Measurements from ENCODE around the gene PTPRA.
"Not testable (repeated sequence)": the region's sequence is repeated elsewhere in the genome, so short reads cannot be mapped to it uniquely, and the experiment has no call there.

Gene PTPRA

DNA sequence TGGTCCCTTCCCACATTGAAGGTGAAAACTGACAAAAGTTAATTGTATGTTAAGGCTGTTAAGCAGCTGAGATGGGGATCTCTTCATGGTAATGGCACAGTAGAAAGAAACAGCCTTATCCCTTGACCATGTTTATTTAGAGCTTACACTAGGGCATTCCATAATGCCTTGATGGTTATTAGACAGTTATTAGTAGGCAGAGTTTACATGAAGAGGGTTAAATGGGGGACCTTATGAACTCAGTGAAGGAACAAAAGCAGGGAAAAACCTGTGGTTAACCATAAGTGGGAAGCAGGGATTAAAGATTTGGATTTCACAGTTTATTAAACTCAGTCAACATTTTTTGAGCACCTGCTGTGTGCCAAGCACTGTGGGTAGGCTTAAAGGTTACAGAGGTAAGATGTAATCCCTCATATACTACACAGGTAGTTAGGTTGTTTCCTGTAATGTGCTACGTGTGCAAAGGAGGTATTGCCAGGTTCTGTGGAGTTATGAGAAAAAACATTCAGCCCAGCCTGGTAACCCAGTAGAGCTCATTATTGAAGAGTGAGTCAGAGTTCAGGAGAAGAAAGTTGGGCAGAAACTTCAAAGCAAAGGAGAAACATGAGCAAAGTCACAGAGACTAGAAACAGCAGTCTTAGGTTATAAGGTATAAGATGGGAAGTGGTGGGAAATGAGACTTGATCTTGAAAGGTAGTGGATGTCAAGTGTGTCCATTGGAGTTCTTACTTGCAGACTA lies 137.9 kb downstream of the PTPRA start:
- no peak for DNase-seq

DNA sequence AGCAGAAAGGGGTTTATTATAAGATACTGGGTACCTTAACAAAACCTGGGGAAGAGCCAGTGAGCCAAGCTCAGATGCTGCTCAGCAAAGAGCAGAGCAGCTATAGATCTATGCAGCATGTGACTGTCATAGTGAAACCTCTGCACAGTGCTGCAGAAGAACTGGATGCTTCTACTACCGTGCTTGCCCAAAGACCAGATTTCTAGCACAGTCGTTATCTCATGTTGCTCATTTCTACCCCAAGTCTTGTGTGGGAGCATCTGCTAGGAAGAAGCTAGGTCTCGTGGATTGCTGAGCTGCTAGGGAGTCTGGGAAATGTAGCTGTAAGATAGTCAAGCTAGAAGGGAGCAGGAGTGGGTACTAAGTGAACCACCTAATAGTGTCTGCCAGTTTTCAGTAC lies 138.5 kb downstream of the PTPRA start:
- peak; percentile 59 to 61 for DNase-seq

DNA sequence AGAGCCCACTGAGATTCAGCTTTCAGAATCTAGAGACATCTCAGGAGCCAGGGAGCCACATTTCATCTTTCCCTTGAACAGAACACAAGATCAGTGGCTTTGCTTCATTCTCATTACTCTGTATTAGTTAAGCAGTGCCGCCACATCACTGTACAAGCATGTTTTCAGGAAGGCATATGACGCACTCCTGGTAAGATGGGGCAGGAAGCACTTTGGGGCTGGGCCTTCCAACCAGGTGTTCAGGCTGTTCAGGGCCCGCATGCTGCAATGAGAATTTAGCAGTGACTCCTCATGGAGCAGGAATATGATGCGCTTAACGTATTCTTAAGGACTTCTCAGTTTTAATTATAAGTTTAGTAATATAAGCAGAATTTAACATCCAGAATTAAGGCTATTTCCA lies 140.5 kb downstream of the PTPRA start:
- DNase-seq = no peak

DNA sequence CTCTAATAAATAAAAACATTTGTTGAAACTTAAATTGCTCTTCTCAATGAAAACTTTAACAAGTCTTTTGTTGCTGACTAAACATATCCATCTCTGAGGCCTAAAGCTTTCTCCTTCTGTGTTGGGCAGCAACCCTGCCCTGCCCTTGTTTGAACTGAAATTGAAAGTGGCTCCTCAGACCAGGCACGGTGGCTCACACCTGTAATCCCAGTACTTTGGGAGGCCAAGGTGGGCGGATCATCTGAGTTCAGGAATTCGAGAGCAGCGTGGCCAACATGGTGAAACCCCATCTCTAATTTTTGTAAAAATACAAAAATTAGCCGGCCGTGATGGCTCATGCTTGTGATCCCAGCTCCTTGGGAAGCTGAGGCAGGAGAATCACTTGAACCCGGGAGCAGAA lies 140.9 kb downstream of the PTPRA start:
- DNase-seq = peak; percentile 67 to 68

DNA sequence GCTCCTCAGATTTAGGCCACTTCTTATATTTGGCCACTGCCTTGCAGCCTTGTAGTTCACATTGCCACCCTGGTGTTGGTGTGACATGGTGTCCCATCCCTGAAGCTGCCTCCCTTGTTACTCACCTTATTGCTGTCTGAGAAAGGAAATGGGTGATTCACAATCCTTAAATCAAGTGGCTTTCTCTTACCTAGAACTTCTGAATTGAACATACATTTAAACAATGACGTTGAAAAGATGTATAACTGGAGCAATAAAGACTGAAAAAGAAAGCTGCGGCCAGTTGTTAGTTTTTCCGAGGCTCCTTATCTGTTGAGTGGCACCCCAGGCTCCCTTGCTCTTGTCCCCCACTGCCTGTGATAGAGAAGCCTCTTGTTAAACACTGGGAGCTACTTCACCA lies 141.4 kb downstream of the PTPRA start:
- peak; percentile 64 to 69 for DNase-seq

DNA sequence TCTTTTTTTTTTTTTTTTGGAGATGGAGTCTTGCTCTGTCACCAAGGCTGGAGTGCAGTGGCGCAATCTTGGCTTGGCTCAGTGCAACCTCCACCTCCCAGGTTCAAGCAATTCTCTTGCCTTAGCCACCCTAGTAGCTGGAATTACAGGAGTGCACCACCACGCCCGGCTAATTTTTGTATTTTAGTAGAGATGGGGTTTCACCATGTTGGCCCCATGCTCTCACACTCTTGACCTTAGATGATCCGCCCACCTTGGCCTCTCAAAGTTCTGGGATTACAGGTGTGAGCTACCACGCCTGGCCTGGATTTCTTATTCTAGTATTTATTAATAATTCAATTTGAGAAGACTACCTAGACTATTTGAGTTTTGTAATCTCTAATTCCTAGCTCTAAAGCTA lies 142.0 kb downstream of the PTPRA start:
- peak; percentile 52 to 57 for DNase-seq

DNA sequence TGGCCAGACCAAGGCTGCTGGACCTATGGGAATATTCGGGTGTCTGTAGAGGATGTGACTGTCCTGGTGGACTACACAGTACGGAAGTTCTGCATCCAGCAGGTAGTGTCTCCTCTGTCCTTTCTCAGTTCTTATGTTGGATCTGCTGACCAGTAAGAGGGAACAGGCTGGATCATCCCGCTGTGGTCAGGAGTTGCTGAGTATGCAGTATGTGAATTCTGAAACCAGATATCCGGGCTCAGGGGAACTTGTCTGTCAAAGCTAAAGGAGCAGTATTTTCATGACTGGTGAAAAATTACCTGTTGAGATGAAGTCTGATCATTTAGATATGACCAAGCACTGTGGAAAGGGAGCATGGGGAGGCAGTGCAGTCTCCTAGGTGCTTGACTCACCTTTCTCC lies 148.0 kb downstream of the PTPRA start:
- no peak for DNase-seq

DNA sequence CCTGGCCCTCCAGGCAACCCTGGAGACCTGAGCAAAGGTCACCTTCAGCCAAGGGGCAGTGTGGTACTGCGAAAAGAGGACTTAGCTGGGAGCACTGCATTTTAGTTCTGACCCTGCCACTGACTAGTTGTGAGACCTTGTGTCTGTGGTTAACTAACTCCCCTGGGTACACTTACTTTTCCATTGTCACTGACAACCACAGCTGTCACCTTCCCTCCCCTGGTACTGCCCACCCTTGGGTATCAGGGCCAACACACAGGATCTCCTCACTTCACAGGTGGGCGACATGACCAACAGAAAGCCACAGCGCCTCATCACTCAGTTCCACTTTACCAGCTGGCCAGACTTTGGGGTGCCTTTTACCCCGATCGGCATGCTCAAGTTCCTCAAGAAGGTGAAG lies 148.5 kb downstream of the PTPRA start:
- no peak for DNase-seq

DNA sequence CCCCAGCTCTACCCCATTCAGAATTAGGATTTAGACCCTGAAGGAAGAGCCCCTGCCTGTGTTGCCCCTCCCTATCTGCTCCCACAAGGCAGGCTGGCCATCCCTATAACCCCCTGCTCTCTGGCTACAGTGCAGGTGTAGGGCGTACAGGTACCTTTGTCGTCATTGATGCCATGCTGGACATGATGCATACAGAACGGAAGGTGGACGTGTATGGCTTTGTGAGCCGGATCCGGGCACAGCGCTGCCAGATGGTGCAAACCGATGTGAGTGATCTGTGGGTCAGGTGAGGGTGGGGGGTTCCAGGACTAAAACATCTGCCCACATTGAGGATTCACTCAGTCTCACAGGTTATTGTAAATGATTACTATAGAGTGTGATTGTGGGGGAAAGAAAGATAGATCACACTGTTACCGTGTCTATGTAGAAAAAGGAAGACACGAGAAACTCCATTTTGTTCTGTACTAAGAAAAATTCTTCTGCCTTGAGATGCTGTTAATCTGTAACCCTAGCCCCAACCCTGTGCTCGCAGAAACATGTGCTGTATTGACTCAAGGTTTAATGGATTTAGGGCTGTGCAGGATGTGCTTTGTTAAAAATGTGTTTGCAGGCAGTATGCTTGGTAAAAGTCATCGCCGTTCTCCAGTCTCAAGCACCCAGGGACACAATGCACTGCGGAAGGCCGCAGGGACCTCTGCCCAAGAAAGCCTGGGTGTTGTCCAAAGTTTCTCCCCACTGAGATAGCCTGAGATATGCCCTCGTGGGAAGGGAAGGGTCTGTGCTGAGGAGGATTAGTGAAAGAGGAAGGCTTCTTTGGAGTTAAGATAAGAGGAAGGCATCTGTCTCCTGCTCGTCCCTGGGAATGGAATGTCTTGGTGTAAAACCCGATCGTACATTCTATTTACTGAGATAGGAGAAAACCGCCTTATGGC lies 149.5 kb downstream of the PTPRA start:
- DNase-seq = not testable (repeated sequence)

DNA sequence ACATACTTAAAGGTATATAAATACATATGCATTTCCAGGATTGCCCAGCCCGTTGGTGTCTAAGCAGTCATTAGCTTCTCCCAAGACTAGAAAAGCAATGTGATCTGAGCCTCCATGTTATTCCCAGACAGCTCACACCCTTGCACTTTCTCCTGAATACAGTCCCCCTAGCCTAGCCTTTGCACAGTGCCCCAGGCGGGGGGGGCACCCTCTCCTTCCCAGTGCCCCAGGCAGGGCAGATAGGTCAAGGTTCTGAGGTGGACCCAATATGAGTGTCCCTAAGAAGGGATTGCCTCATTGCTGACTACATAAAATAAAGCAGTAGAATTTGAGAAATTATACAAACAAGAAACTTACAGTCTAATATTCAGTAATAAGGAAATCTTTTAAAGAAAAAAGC lies 154.7 kb downstream of the PTPRA start:
- no peak for DNase-seq

DNA sequence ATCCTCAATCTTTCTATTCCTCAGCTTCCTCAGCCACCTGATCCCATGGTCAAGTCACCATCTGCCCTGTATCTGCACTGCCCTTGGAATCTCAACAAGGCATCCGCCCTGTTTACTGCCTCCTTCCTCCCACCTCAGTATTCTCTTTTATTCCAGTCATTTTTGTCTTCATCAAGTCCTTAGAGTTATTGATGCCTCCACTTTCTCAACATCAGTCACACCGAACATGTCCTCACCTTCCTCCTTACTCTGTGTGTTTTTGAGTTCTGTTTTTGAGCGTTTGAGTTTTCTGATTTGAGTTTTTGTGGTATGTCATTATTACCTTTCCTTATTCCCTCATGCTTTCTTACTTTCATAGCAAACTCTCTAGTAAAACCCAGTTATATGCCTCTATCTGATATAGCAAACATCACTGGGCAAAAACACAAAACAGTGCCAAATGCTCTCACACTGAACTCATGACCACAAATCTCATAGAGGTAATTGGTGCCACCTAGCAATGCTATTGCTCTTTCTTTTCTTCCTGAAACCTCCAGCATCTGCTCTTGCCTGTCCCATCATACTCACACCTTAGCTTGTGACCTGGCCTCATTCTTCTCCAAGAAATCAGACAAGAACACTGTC lies 158.4 kb downstream of the PTPRA start:
- no peak for DNase-seq

DNA sequence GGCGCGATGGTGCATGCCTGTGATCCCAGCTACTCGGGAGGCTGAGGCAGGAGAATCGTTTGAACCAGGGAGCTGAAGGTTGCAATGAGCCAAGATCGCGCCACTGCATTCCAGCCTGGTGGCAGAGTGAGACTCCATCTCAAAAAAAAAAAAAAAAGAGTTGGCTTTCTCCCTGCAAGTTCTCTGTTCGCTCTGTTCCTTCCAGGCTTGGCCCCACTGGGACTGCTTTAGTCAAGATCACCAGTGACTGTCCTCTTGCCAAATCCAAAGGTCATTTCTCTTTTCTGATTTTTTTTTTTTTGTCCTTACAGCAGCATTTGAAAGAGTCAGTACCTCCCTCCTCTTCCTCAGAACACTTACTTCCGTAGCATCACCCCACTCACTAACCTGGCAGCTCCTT lies 159.3 kb downstream of the PTPRA start:
- DNase-seq = no peak

DNA sequence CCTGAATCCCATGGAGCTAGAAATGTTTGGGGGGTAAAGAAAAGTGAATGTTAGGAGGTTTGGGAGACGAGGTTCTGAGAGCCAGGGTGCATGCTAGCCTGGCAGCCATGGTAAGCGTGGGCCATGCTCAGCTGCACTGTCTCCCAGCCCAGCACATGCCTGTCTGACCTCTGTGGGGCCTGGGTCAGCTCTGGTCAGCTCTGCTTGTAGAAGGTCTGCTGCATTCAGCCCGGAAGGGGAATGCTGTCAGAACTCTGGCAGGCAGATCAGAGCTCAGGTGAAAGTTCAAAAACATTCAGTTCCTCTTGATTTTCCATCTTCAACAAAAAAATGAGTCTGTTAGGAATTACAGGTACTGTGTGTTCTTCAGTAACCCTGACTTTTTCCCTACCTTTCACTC lies 164.4 kb downstream of the PTPRA start:
- DNase-seq = no peak

DNA sequence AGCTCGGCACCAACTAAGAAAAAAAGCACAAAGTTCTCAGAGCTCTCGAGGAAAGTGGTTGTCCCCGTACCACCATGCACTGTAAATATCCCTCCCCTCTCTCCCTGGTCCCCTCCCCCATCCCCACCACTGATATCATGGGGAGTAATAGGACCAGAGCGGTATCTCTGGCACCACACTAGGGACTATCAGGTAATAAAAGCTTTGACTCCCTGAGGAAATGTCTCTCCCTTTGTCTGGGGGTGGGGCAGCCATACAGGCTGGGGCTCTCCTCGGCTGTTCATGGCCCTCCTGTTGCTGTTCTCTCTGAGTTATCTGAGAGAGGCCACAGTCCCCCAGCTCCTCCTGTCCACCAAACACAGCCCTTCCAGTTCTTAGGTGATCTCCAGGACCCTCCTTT lies 165.2 kb downstream of the PTPRA start:
- DNase-seq = no peak

DNA sequence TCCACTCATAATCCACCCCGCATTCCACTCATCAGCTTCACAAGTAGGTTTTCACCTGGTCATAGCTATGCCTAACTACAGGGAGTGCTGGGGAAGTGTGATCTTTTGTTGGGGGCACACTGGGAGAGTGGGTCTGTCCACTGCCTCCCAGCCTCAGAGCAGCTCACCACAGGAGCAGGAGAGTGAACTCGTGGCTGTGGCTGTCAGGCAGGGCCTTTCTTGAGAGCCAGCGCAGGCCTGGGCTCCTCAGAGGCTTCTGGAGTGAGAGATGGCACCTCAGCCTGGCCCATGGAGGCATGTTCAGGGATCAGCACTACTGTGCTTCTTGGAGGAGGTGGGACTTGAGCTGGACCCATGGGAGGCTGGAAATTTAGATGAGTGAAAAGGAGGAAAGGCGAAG lies 166.1 kb downstream of the PTPRA start:
- DNase-seq = no peak

DNA sequence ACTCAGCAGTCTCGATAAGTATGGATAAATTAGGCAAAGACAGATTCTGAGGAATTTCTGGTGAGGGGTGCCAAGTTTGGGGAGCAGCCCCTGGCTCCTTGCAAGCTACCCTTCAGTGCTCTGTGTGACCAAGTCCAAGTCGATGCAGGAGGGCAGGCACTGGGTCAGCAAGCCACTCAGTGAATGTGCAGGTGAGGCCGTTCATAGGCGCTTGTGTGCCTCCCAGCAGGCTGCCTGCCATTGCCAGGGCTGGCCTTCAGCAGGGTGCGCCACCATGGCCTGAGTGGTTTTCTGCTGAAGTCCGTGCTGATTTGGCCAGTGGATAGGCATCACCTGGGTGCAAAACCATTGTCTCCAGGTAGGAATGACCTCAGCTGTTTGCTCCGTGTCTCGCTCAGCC lies 166.8 kb downstream of the PTPRA start:
- no peak for DNase-seq

DNA sequence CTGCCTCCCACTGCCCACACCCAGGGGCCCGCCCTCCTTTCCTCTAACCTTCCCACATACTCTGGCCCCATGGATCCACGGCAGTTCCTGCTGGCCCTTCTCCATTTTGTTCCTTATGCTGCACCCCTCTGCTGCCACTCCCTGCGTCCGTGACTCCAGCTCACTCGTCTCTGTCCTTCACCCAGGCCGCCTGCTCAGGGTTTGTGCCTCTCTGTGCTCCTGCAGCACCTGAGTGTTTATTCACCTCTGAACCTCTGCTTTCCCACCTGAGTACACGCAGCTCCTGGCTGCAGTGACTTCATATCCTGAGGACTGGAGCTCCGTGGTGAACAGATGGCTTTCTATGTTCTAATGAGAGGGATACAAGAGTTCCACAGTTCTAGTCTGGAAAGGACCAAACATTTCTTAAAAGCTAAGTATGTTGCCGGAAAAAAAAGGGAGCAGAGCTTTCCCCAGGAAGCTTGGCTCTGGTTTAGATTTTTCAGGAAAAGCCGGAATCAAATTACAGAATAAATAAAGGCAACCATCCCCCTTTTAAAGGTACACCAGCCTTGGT lies 168.7 kb downstream of the PTPRA start:
- no peak for DNase-seq

DNA sequence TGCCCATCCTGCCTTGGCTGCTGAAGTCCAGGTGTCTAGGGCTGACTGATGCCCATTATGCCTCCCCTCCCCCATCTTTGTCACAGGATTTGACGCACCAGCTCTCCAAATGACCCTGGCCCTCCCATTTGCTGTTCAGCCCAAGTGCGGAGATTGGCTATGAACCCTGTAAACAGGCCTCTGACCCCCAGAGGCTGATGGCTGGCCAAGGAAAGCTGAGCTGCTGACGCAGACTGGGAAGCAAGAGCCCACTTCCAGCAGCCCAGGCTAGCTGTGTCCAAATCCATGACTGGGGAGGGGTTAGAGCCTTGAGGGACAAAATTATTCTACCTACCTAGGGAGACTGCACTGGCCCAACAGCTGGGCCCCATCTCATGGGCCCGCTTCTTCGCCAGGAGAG lies 169.3 kb downstream of the PTPRA start:
- DNase-seq = no peak

DNA sequence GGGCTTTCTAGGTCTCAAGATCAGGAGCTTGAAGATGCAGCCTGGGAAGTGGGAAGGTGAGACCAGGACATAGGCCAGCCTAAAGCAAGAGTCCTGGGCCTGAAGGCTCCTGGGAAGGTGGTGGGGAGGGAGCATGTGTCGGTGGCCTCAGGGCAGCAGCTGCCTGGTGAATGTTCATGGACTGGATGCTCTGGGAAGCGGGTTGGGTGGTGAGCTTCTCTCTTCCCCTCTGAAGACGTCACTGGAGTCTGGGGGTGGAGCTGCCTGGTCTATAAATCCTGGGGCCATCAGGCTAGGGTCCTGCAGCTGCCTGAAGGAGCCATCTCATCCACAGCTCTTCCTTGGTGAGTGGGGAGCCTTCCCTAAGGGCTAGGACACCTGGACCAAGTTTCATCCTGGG lies 170.0 kb downstream of the PTPRA start, which contains the start of gene GNRH2:
TSS of gene GNRH2 (plus strand) at position 301 of the 400 bp plus-strand sequence. CDS start 793 bp downstream, outside the sequence.
- DNase-seq = no peak

DNA sequence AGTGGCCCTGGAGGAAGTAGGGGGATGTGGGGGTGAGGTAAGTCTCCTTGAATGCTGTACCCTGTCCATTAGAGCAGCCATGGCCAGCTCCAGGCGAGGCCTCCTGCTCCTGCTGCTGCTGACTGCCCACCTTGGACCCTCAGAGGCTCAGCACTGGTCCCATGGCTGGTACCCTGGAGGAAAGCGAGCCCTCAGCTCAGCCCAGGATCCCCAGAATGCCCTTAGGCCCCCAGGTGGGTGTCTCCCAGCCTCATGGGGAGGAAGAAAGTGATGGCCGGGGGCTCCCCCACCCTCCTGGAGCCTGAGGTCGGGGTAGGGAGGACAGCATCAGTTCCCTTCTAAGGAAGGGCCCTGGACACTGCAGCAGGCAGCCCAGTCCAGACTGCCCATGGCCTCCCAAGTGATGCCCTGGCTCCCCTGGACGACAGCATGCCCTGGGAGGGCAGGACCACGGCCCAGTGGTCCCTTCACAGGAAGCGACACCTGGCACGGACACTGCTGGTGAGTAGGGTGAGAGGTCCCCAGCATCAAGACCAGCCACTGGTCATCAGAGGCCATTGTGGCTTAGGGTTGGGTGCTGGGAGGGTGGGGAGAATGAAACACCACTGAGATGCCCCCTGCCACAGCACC lies 171.2 kb downstream of the PTPRA start:
- DNase-seq = no peak

DNA sequence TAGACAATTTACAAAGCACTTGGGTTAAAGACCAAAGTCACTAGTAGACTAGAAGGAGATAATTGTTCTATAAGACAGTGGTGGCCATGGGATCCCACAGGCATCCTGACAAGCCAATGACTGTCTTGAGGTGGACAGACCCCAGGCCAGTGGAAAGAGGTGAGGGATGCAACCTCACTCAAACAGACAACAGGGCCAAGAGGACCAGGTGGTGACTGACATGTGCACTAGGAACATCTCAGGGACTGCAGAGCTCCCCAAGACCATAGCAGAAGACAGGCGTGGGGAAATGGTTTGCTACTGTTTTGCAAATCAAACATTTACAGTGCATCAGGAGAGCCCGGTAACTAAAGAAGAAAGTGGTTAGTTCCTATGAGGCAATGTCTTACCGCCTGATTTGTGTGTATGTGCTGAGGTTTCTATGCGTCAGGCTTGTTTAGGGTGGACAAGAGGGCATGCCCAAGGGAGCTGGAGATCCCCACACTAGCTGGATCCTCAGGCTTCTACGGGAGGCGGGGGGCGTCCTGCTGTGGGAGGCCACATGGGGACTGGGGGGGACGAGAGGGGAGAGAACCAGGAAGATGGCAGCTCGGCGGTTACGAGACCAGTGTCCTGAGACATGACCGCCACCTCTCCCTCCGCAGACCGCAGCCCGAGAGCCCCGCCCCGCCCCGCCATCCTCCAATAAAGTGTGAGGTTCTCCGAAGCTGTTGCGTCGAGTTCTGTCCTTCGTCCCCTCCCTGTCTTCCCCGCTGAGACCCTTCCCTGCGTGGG lies 171.9 kb downstream of the PTPRA start:
- DNase-seq = peak; percentile 85 to 86

Data from activated T-cell treated with anti-CD3 and anti-CD28 coated beads, Interleukin-2, amount 50 U/mL, for 48 hours (primary cell).